Smooth muscle cell (in vitro differentiated cells): Measurements from ENCODE around the gene SLC4A5. TPM values are rescaled to one million over a fixed set of nuclear protein-coding genes. Genes with fewer than 3 reads are reported as not detected.

Source experiments
- DNase-seq: peaks from one replicate; lab custom pipeline; 2025; ENCODE audit not compliant: unreplicated experiment; lab: John Stamatoyannopoulos, UW
- H2AFZ ChIP-seq: fragments of 200-600 bp; sonication (generic); 2 replicates; pipeline ENCODE4 v1.6.0; 2016; ENCODE audit warnings: antibody characterized with exemption, low read depth, mild to moderate bottlenecking
- H3F3A ChIP-seq: fragments of 200-600 bp; sonication (generic); 2 replicates; pipeline ENCODE4 v1.6.0; 2017; ENCODE audit warnings: antibody characterized with exemption, low read depth
- H3K27ac ChIP-seq: fragments of 200-600 bp; sonication (generic); 2 replicates; pipeline ENCODE4 v1.5.1; 2016; ENCODE audit warnings: low read depth, mild to moderate bottlenecking
- H3K27me3 ChIP-seq: fragments of 200-600 bp; sonication (generic); 2 replicates; pipeline ENCODE4 v1.6.1; 2016; ENCODE audit warnings: low read depth, mild to moderate bottlenecking
- H3K36me3 ChIP-seq: fragments of 200-600 bp; sonication (generic); 2 replicates; pipeline ENCODE4 v1.5.1; 2016; ENCODE audit warnings: low read depth
- H3K4me1 ChIP-seq: fragments of 200-600 bp; sonication (generic); 2 replicates; pipeline ENCODE4 v1.5.1; 2016; ENCODE audit warnings: low read depth
- H3K4me2 ChIP-seq: fragments of 200-600 bp; sonication (generic); 2 replicates; pipeline ENCODE4 v1.6.0; 2016; ENCODE audit warnings: mild to moderate bottlenecking
- H3K4me3 ChIP-seq: fragments of 200-600 bp; sonication (generic); 2 replicates; pipeline ENCODE4 v1.5.1; 2016; ENCODE audit warnings: mild to moderate bottlenecking
- H3K79me2 ChIP-seq: fragments of 200-600 bp; sonication (generic); 2 replicates; pipeline ENCODE4 v1.6.0; 2016; ENCODE audit warnings: low read depth, mild to moderate bottlenecking
- H3K9ac ChIP-seq: fragments of 200-600 bp; sonication (generic); 2 replicates; pipeline ENCODE4 v1.6.0; 2016; ENCODE audit warnings: low read depth
- H3K9me3 ChIP-seq: fragments of 200-600 bp; sonication (generic); replicated peaks from 2 replicates; pipeline ENCODE4 v1.5.1; 2016; ENCODE audit warnings: low read depth
- H4K20me1 ChIP-seq: fragments of 200-600 bp; sonication (generic); 2 replicates; pipeline ENCODE4 v1.6.0; 2016; ENCODE audit warnings: low read depth
- CTCF ChIP-seq: fragments of 200-600 bp; sonication (generic); IDR thresholded peaks from 2 replicates; pipeline ENCODE4 v1.5.1; 2017; ENCODE audit warnings: borderline replicate concordance, mild to moderate bottlenecking, antibody characterized with exemption; ENCODE audit not compliant: insufficient read depth, poor library complexity, severe bottlenecking
- WGBS: methylation state at CpG from one replicate; pipeline ENCODE4 v1.1.7; 2016; ENCODE audit warnings: low lambda C conversion rate; 5-methylcytosine and 5-hydroxymethylcytosine counted together
- polyA plus RNA-seq: library from polyadenylated mRNA; unstranded; fragments of >200 nt; fragmentation: Nextera tagmentation; extraction: Ambion mirVana; gene quantifications from 2 replicates; pipeline ENCODE4 v1.2.1, GENCODE V29; 2016
- total RNA-seq: library from RNA; depleted of rRNA; stranded (reverse); fragments of >200 nt; gene quantifications from 2 replicates; pipeline ENCODE4 v1.2.3, GENCODE V29; 2014

The SLC4A5 gene
- total and polyA plus RNA-seq, 2 experiments from 2014 or later: 0.46 to 0.99 TPM

GRCh38 chr2:74225698-74226459 lies 117.3 kb downstream of the SLC4A5 start:
- TF ChIP-seq CTCF: no peak
- Histone ChIP-seq H3K27ac (no peak overlapping the region), H3K4me2 (no peak overlapping the region), H3K9me3 (no peaks in the 10 kb centered on the region), H3K79me2 (no peaks in the 10 kb centered on the region), H3K9ac (no peak overlapping the region), H3F3A (peaks cover 4% of the 10 kb centered on the region), H3K36me3 (no peaks in the 10 kb centered on the region), H4K20me1 (no peaks in the 10 kb centered on the region), H3K4me1 (no peaks in the 10 kb centered on the region), H3K27me3 (no peaks in the 10 kb centered on the region), H2AFZ (no peak overlapping the region), H3K4me3 (no peak overlapping the region)
- DNase-seq: no peak
- WGBS: 63% methylated on average over 4 of the region's 4 CpGs

GRCh38 chr2:74223941-74224770 lies 119.1 kb downstream of the SLC4A5 start:
- H3K9ac ChIP-seq: no peak overlapping the region
- no peak for DNase-seq

GRCh38 chr2:74222300-74222650 lies 120.9 kb downstream of the SLC4A5 start:
- H3K9me3 ChIP-seq: no peaks in the 10 kb centered on the region
- no peaks in the 10 kb centered on the region for H4K20me1 ChIP-seq
- no peak overlapping the region for H3K4me2 ChIP-seq
- H3K36me3 ChIP-seq: no peaks in the 10 kb centered on the region
- no peaks in the 10 kb centered on the region for H3K27me3 ChIP-seq
- 95% methylated on average over 6 of the region's 6 CpGs for WGBS
- H3K27ac ChIP-seq: no peak overlapping the region
- no peak overlapping the region for H2AFZ ChIP-seq
- H3F3A ChIP-seq: peaks cover 4% of the 10 kb centered on the region
- H3K4me1 ChIP-seq: no peaks in the 10 kb centered on the region
- H3K9ac ChIP-seq: no peak overlapping the region
- DNase-seq: no peak
- no peaks in the 10 kb centered on the region for H3K79me2 ChIP-seq
- H3K4me3 ChIP-seq: no peak overlapping the region
- no peak for TF ChIP-seq CTCF

More at GRCh38 chr2:74223941-74224770, 119.1 kb downstream of the SLC4A5 start:
- H3K4me1 ChIP-seq: no peaks in the 10 kb centered on the region
- H3F3A ChIP-seq: peaks cover 4% of the 10 kb centered on the region
- no peaks in the 10 kb centered on the region for H3K79me2 ChIP-seq
- WGBS: 92% methylated on average over 8 of the region's 8 CpGs
- no peaks in the 10 kb centered on the region for H3K27me3 ChIP-seq
- TF ChIP-seq CTCF: no peak
- no peaks in the 10 kb centered on the region for H4K20me1 ChIP-seq
- no peak overlapping the region for H3K4me2 ChIP-seq
- H2AFZ ChIP-seq: no peak overlapping the region
- no peaks in the 10 kb centered on the region for H3K36me3 ChIP-seq
- H3K27ac ChIP-seq: no peak overlapping the region
- H3K4me3 ChIP-seq: no peak overlapping the region
- H3K9me3 ChIP-seq: no peaks in the 10 kb centered on the region
